ENCODE results near the gene ENC1. TPM values are rescaled to one million over a fixed set of nuclear protein-coding genes. Genes with fewer than 3 reads are reported as not detected.

Gene ENC1
- total and polyA plus RNA-seq, 2 of the 4 experiments (the other 2 are of a cell fraction), result 25.6 to 70.8 TPM

DNA sequence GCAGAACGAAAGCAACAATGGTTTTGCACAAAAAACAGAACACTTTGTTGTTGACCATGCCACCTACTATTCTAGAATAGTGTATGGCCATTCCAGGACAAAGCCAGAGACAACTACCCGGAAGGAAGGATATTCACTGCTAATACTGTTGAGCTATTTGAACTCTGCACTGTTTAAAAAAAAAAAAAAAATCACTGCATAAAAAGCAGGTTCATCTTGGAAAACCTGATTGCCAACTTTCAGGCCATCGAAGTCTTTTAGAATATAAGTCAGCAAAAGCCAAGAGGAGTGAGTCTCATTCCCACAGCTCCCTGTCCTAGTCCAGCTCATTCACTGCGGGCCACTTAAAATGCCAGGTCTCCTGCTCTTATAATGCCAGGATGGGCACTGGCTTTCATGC lies 4.0 kb downstream of the ENC1 start:
- H4K8ac ChIP-seq (ENCODE audit: low read depth in 2 of 2, low read length in 2 of 2), result no peak overlapping the region
- peaks cover 43% of the 10 kb centered on the region for H4K20me1 ChIP-seq (ENCODE audit: insufficient read depth, low read length)
- no peak overlapping the region for H2AFZ ChIP-seq (replicated peaks; ENCODE audit: low read length, poor library complexity)
- intact Hi-C loops (cut with micrococcal nuclease), result loop anchor here (10.0 kb wide), 1 partner anchor 142 kb away; no protein-coding TSS in a partner anchor
- no peak overlapping the region for H2BK5ac ChIP-seq (ENCODE audit: low read depth, low read length, poor library complexity, severe bottlenecking)
- no peak overlapping the region for H2BK120ac ChIP-seq (ENCODE audit: low read depth, low read length)
- no peak overlapping the region for H2BK20ac ChIP-seq (ENCODE audit: low read depth, low read length)
- H2BK15ac ChIP-seq (ENCODE audit: low read depth, low read length), result no peak overlapping the region
- H3K4ac ChIP-seq (ENCODE audit: low read depth, low read length), result no peak overlapping the region
- dilution Hi-C loops (cut with HindIII; ENCODE audit: low sequenced_read_pairs, unreplicated experiment), result no loop called here
- peaks cover 16 to 76% of the 10 kb centered on the region in 2 experiments for H3K79me1 ChIP-seq (ENCODE audit: low read depth in 1 of 2, low read length in 2 of 2)
- in situ Hi-C loops (cut with MboI; ENCODE audit: low sequenced_read_pairs), result no loop called here
- no peak for DNase-seq
- ChIA-PET POLR2A (ENCODE audit: unreplicated experiment) (no interaction called here), CTCF (no interaction called here)
- H3K27ac ChIP-seq (ENCODE audit: insufficient read depth, low read length), result no peak overlapping the region
- TF ChIP-seq BHLHE40 (IDR thresholded peaks at IDR 0.05; ENCODE audit: low read depth, low read length) (no peak), RCOR1 (IDR thresholded peaks at IDR 0.05; ENCODE audit: insufficient replicate concordance, low read length) (no peak), SMC3 (IDR thresholded peaks at IDR 0.05; ENCODE audit: low read depth, low read length) (no peak), MXI1 (IDR thresholded peaks at IDR 0.05; ENCODE audit: borderline replicate concordance, low read depth, low read length) (no peak), POLR2A (IDR thresholded peaks at IDR 0.05; ENCODE audit: low read depth, low read length) (no peak), CEBPB (IDR thresholded peaks at IDR 0.05; ENCODE audit: low read depth, low read length) (no peak), FOS (IDR thresholded peaks at IDR 0.05; ENCODE audit: low read depth, low read length) (no peak), RFX5 (IDR thresholded peaks at IDR 0.05; ENCODE audit: low read depth, low read length) (no peak), RAD21 (IDR thresholded peaks at IDR 0.05; ENCODE audit: low read length) (no peak), MAZ (IDR thresholded peaks at IDR 0.05; ENCODE audit: borderline replicate concordance, low read depth, low read length) (no peak), MAFK (IDR thresholded peaks at IDR 0.05; ENCODE audit: low read depth, low read length) (no peak), CHD1 (IDR thresholded peaks at IDR 0.05; ENCODE audit: low read depth, low read length) (no peak), NFE2L2 (IDR thresholded peaks at IDR 0.05; ENCODE audit: low read depth, low read length) (no peak)
- TF ChIP-seq, protein P1, sequence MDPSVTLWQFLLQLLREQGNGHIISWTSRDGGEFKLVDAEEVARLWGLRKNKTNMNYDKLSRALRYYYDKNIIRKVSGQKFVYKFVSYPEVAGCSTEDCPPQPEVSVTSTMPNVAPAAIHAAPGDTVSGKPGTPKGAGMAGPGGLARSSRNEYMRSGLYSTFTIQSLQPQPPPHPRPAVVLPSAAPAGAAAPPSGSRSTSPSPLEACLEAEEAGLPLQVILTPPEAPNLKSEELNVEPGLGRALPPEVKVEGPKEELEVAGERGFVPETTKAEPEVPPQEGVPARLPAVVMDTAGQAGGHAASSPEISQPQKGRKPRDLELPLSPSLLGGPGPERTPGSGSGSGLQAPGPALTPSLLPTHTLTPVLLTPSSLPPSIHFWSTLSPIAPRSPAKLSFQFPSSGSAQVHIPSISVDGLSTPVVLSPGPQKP (IDR thresholded peaks at IDR 0.05; ENCODE audit: borderline replicate concordance, low read depth, low read length), result no peak
- TF ChIP-seq, protein P2, sequence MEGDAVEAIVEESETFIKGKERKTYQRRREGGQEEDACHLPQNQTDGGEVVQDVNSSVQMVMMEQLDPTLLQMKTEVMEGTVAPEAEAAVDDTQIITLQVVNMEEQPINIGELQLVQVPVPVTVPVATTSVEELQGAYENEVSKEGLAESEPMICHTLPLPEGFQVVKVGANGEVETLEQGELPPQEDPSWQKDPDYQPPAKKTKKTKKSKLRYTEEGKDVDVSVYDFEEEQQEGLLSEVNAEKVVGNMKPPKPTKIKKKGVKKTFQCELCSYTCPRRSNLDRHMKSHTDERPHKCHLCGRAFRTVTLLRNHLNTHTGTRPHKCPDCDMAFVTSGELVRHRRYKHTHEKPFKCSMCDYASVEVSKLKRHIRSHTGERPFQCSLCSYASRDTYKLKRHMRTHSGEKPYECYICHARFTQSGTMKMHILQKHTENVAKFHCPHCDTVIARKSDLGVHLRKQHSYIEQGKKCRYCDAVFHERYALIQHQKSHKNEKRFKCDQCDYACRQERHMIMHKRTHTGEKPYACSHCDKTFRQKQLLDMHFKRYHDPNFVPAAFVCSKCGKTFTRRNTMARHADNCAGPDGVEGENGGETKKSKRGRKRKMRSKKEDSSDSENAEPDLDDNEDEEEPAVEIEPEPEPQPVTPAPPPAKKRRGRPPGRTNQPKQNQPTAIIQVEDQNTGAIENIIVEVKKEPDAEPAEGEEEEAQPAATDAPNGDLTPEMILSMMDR (conservative IDR thresholded peaks at IDR 0.05; ENCODE audit: low read depth, low read length), result no peak
- TF ChIP-seq, protein P3, sequence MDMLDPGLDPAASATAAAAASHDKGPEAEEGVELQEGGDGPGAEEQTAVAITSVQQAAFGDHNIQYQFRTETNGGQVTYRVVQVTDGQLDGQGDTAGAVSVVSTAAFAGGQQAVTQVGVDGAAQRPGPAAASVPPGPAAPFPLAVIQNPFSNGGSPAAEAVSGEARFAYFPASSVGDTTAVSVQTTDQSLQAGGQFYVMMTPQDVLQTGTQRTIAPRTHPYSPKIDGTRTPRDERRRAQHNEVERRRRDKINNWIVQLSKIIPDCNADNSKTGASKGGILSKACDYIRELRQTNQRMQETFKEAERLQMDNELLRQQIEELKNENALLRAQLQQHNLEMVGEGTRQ (IDR thresholded peaks at IDR 0.05; ENCODE audit: low read depth, low read length), result no peak
- H4K5ac ChIP-seq (ENCODE audit: low read depth, low read length), result no peak overlapping the region
- H3K56ac ChIP-seq (ENCODE audit: extremely low read depth, insufficient read depth, low read length), result no peak overlapping the region
- H3K27me3 ChIP-seq (ENCODE audit: control insufficient read depth, insufficient read depth, low read length), result no peaks in the 10 kb centered on the region
- no peak for ATAC-seq (ENCODE audit: low read depth)
- H2AK5ac ChIP-seq (ENCODE audit: low read depth, low read length), result no peak overlapping the region
- H3K18ac ChIP-seq (ENCODE audit: low read depth, low read length), result no peak overlapping the region
- H3K36me3 ChIP-seq (ENCODE audit: control insufficient read depth, insufficient read depth, low read length), result peaks cover 13% of the 10 kb centered on the region
- no peak overlapping the region for H2AK9ac ChIP-seq (replicated peaks; ENCODE audit: low read depth, low read length, poor library complexity)
- H3K23ac ChIP-seq (ENCODE audit: low read depth, low read length), result no peak overlapping the region
- no peak overlapping the region for H3K9ac ChIP-seq (ENCODE audit: low read depth, low read length)
- no peaks in the 10 kb centered on the region for H3K9me3 ChIP-seq (ENCODE audit: control insufficient read depth, insufficient read depth, low read length)
- no peak overlapping the region for H3K4me3 ChIP-seq (ENCODE audit: insufficient read depth, low read depth, low read length)
- peaks cover 25% of the 10 kb centered on the region for H3K4me1 ChIP-seq (ENCODE audit: control insufficient read depth, insufficient read depth, low read length)
- no peak overlapping the region for H3K4me2 ChIP-seq (ENCODE audit: low read depth, low read length)
- no TSS peak for BruUV-seq (replicated peaks)
- no peak overlapping the region for H3K14ac ChIP-seq (replicated peaks; ENCODE audit: low read depth, low read length)
- no CpG with 5 or more reads among the region's 4 CpGs for WGBS, 2 experiments (ENCODE audit: extremely low coverage in 2 of 2, insufficient read length in 1 of 2)
- H4K91ac ChIP-seq (ENCODE audit: insufficient read depth, low read depth, low read length), result no peak overlapping the region
- H3K9me1 ChIP-seq (ENCODE audit: insufficient read depth, low read length), result peaks cover 28% of the 10 kb centered on the region

Data from IMR-90 (cell line).